Panc1 (cell line): ENCODE results near the gene DBH. TPM values are rescaled to one million over a fixed set of nuclear protein-coding genes. Genes with fewer than 3 reads are reported as not detected.

Experiments
- ATAC-seq: fragments of 200-7000 bp; cut with Tn5 transposase; 2 replicates; pipeline ENCODE4 v1.9.1; 2020; ENCODE audit warnings: mild to moderate bottlenecking, moderate library complexity
- BruUV-seq: library from RNA; stranded (reverse); fragments of 400-500 nt; replicated peaks from 2 replicates; lab custom pipeline; 2021; lab: Mats Ljungman, UMichigan
- CTCF ChIA-PET: fragments of 300-600 bp; sonication (Branson Sonifier 250); formaldehyde crosslinking; loops from one replicate; lab custom pipeline; 2022; ENCODE audit warnings: antibody characterized with exemption; lab: Charles Lee
- POLR2A ChIA-PET: fragments of 300-600 bp; sonication (Branson Sonifier 250); formaldehyde crosslinking; loops from one replicate; lab custom pipeline; 2022; ENCODE audit warnings: antibody characterized with exemption; lab: Charles Lee
- DNase-seq: peaks from one replicate; pipeline ENCODE4 v3.0.0-alpha.2; 2010; ENCODE audit warnings: low read depth, low spot score
- H3K27ac ChIP-seq: 2 replicates; pipeline ENCODE4 v1.5.1; 2011; ENCODE audit warnings: mild to moderate bottlenecking, low read length, inconsistent platforms
- H3K27me3 ChIP-seq: fragments of 200-500 bp; sonication (Bioruptor generic); 2 replicates; pipeline ENCODE4 v1.6.0; 2014; ENCODE audit warnings: low read length, inconsistent platforms; ENCODE audit not compliant: control insufficient read depth, insufficient read depth
- H3K36me3 ChIP-seq: fragments of 200-500 bp; sonication (Bioruptor generic); 2 replicates; pipeline ENCODE4 v1.5.1; 2014; ENCODE audit warnings: inconsistent platforms, mild to moderate bottlenecking, low read length, moderate library complexity; ENCODE audit not compliant: control insufficient read depth, insufficient read depth
- H3K4me1 ChIP-seq: 2 replicates; pipeline ENCODE4 v1.5.1; 2011; ENCODE audit warnings: inconsistent platforms, mild to moderate bottlenecking, low read length, moderate library complexity; ENCODE audit not compliant: control insufficient read depth, insufficient read depth
- H3K4me3 ChIP-seq, 2 experiments: 2 replicates each; pipeline ENCODE4 v1.5.1; 2011 to 2012; ENCODE audit warnings: low read depth in 2 of 2, low read length in 2 of 2, mild to moderate bottlenecking in 2 of 2, inconsistent platforms in 1 of 2, moderate library complexity in 1 of 2
- H3K9me3 ChIP-seq: fragments of 200-500 bp; sonication (Bioruptor generic); 2 replicates; pipeline ENCODE4 v1.5.1; 2014; ENCODE audit warnings: low read depth, mild to moderate bottlenecking, inconsistent platforms, low read length, moderate library complexity; ENCODE audit not compliant: control insufficient read depth, insufficient read depth
- POLR2AphosphoS5 ChIP-seq: IDR thresholded peaks from 2 replicates; pipeline ENCODE4 v1.6.1; 2012; ENCODE audit warnings: mild to moderate bottlenecking, low read depth, low read length, moderate library complexity
- SIN3A ChIP-seq: IDR thresholded peaks from 2 replicates; pipeline ENCODE4 v1.6.1; 2012; ENCODE audit warnings: low read depth, mild to moderate bottlenecking, low read length, moderate library complexity, borderline replicate concordance; ENCODE audit not compliant: insufficient read depth
- TCF7L2 ChIP-seq: IDR thresholded peaks from 2 replicates; pipeline ENCODE4 v1.6.1; 2011; ENCODE audit warnings: mild to moderate bottlenecking, low read depth, low read length, inconsistent platforms
- in situ Hi-C: cut with HindIII; loops from 2 replicates; pipeline ENCODE4 v1.10.0; 2016; ENCODE audit warnings: low sequenced_read_pairs, low pct_unique_long_range_greater_than_20kb
- intact Hi-C: fragments of 100-400 bp; cut with micrococcal nuclease; formaldehyde crosslinking; loops from one replicate; pipeline ENCODE4 v1.10.0; 2022; ENCODE audit not compliant: unreplicated experiment
- total RNA-seq: library from RNA; stranded (reverse); gene quantifications from one replicate; pipeline ENCODE4 v1.2.1, GENCODE V29; 2021; ENCODE audit not compliant: unreplicated experiment
- TF ChIP-seq, protein P1 (sequence below): fragments of 450-650 bp; IDR thresholded peaks from 2 replicates; pipeline ENCODE4 v1.5.1; 2017; ENCODE audit warnings: mild to moderate bottlenecking
- TF ChIP-seq, protein P2 (sequence below), 2 experiments: IDR thresholded peaks; 2 replicates each; pipeline ENCODE4 v1.6.1; 2011 to 2012; ENCODE audit warnings: low read depth in 2 of 2, control low read depth in 1 of 2, low read length in 1 of 2, mild to moderate bottlenecking in 1 of 2, moderate library complexity in 1 of 2; ENCODE audit not compliant: insufficient read depth in 1 of 2

The DBH gene
- total RNA-seq, 1 experiment from 2014 or later, result not detected

DNA sequence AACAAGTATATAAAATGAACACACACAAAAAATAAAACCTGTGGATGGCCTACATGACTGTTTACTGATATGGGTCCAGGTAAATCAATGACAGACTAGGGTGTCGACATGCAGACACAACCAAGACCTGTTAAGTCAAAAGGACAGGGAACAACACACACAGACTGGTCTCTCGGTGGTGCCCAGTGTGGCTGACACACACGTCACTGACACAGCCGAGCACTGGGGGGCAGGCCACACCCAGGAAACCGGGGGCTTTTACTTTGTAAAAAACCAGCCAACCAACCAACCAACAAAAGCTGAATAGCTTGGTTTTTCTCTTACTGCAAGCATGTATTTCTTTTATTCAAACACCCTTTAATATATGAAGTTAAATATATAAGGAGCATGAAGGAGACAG is 31.9 kb upstream of the DBH start:
- Histone ChIP-seq H3K4me3 (no peak overlapping the region), H3K27ac (no peak overlapping the region), H3K9me3 (no peaks in the 10 kb centered on the region), H3K4me1 (no peaks in the 10 kb centered on the region), H3K27me3 (no peaks in the 10 kb centered on the region; the same call in 1 of the 2 replicates), H3K36me3 (no peaks in the 10 kb centered on the region)
- intact Hi-C loops (no loop called here), in situ Hi-C loops (no loop called here)
- no peak for ATAC-seq
- ChIA-PET CTCF (no interaction called here), POLR2A (no interaction called here)
- no peak for TF ChIP-seq SIN3A
- no peak for TF ChIP-seq POLR2AphosphoS5
- TF ChIP-seq, protein P1, sequence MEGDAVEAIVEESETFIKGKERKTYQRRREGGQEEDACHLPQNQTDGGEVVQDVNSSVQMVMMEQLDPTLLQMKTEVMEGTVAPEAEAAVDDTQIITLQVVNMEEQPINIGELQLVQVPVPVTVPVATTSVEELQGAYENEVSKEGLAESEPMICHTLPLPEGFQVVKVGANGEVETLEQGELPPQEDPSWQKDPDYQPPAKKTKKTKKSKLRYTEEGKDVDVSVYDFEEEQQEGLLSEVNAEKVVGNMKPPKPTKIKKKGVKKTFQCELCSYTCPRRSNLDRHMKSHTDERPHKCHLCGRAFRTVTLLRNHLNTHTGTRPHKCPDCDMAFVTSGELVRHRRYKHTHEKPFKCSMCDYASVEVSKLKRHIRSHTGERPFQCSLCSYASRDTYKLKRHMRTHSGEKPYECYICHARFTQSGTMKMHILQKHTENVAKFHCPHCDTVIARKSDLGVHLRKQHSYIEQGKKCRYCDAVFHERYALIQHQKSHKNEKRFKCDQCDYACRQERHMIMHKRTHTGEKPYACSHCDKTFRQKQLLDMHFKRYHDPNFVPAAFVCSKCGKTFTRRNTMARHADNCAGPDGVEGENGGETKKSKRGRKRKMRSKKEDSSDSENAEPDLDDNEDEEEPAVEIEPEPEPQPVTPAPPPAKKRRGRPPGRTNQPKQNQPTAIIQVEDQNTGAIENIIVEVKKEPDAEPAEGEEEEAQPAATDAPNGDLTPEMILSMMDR, result no peak; the same call in 1 of the 2 replicates
- TF ChIP-seq TCF7L2, result no peak
- TF ChIP-seq, protein P2, sequence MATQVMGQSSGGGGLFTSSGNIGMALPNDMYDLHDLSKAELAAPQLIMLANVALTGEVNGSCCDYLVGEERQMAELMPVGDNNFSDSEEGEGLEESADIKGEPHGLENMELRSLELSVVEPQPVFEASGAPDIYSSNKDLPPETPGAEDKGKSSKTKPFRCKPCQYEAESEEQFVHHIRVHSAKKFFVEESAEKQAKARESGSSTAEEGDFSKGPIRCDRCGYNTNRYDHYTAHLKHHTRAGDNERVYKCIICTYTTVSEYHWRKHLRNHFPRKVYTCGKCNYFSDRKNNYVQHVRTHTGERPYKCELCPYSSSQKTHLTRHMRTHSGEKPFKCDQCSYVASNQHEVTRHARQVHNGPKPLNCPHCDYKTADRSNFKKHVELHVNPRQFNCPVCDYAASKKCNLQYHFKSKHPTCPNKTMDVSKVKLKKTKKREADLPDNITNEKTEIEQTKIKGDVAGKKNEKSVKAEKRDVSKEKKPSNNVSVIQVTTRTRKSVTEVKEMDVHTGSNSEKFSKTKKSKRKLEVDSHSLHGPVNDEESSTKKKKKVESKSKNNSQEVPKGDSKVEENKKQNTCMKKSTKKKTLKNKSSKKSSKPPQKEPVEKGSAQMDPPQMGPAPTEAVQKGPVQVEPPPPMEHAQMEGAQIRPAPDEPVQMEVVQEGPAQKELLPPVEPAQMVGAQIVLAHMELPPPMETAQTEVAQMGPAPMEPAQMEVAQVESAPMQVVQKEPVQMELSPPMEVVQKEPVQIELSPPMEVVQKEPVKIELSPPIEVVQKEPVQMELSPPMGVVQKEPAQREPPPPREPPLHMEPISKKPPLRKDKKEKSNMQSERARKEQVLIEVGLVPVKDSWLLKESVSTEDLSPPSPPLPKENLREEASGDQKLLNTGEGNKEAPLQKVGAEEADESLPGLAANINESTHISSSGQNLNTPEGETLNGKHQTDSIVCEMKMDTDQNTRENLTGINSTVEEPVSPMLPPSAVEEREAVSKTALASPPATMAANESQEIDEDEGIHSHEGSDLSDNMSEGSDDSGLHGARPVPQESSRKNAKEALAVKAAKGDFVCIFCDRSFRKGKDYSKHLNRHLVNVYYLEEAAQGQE (IDR thresholded peaks at IDR 0.05; ENCODE audit: insufficient read depth in 1 of 2, low read depth in 2 of 2, low read length in 1 of 2), result no peak
- no peak for DNase-seq
- BruUV-seq, result no TSS peak

DNA sequence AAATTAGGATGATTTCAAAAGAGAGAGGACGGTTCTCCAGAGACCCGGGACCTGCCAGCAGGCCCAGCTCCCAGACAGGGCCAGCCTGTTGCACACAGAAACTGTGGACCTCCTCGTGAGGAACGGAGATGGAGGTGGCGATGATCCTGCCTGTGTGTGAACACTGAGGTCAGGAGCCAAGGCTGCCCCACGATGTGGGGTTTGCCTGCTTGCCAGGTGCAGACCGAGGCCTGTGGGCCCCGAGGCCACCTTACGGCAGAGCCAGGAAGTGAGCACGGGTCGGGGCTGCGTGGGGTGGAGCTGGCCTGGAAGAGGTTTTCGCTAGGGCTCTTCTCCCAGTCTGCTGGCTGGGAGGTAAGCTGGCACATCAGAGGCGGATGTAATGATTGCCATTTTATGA is 31.3 kb upstream of the DBH start:
- POLR2A ChIA-PET, result no interaction called here
- Histone ChIP-seq H3K36me3 (no peaks in the 10 kb centered on the region), H3K4me3 (no peak overlapping the region), H3K9me3 (no peaks in the 10 kb centered on the region), H3K27ac (no peak overlapping the region), H3K27me3 (no peaks in the 10 kb centered on the region; the same call in 1 of the 2 replicates), H3K4me1 (no peaks in the 10 kb centered on the region)
- DNase-seq, result no peak
- ATAC-seq, result 0 out of 2 replicates have a peak, but pooled peaks have one; percentile 44
- in situ Hi-C loops, result no loop called here
- no TSS peak for BruUV-seq
- intact Hi-C loops, result no loop called here
- CTCF ChIA-PET, result no interaction called here
- TF ChIP-seq, protein P2 (IDR thresholded peaks at IDR 0.05; ENCODE audit: insufficient read depth in 1 of 2, low read depth in 2 of 2, low read length in 1 of 2), result no peak
- TF ChIP-seq SIN3A, result no peak
- TF ChIP-seq POLR2AphosphoS5, result no peak
- TF ChIP-seq, protein P1, result no peak
- no peak for TF ChIP-seq TCF7L2
